ENCODE results near the gene RABIF.

DNA sequence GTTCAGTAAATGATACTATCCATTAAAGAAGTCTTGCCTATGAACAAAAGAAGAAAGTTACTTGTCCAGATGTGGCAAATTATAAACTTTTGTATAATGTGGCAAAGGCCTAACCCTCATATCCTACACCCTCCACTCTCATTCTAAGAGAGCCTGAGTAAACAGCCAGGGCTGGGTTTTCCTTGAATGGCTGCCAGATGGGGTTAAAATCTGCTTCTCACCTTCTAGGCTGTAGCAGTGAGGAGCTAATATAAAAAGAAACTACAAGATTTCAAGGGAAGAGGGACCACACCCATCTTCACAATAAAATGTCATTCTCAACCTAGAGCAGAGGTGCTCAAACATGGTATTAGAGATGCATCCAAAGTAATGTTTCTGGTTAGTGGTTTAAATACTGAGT, 8.9 kb downstream of the RABIF start:
- TF ChIP-seq CTCF (IDR thresholded peaks at IDR 0.05): no peak
- TF ChIP-seq POLR2AphosphoS5 (IDR thresholded peaks at IDR 0.05; ENCODE audit: insufficient read depth in 1 of 2, low read depth in 1 of 2): no peak

All from vagina (tissue), 2 donors.